ENCODE measurements around the gene DNAH6. TPM values are rescaled to one million over a fixed set of nuclear protein-coding genes. Genes with fewer than 3 reads are reported as not detected.

Gene DNAH6
- total RNA-seq, 1 experiment from 2014 or later = 0.26 TPM

DNA sequence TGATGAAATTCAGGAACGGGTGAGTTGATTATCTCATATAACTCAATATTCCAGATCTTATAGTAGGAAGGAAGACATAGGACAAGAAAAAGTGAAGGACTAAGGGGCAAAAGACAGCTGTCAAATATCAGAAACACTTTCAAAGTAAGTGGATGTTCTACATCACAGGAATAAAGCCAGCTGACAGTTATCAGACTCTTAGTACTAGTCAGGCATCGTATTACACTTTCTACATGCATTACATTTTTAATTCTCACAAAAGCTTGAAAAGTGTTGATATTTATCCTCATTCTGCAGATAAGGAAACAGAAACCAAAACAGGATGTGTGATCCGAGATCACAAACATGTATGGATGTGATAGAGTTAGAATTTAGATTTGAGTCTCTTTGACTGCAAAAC lies 63.4 kb downstream of the DNAH6 start:
- whole genome bisulfite sequencing (ENCODE audit: extremely low coverage, insufficient read length, low lambda C conversion rate) = no CpG with 5 or more reads among the region's 3 CpGs

More for the DNA sequence above, 63.4 kb downstream of the DNAH6 start:
- no peak overlapping the region for H3K56ac ChIP-seq (ENCODE audit: insufficient read length, low read depth, low read length)
- no peak overlapping the region for H4K91ac ChIP-seq (ENCODE audit: insufficient read length, low read depth, low read length)
- no peak overlapping the region for H3K18ac ChIP-seq (ENCODE audit: insufficient read length, low read depth, low read length)
- no peaks in the 10 kb centered on the region for H3K27me3 ChIP-seq (ENCODE audit: insufficient read depth, low read length)
- H3K4ac ChIP-seq (ENCODE audit: low read depth, low read length) = no peak overlapping the region
- no peak overlapping the region for H2BK15ac ChIP-seq (ENCODE audit: low read depth, low read length)
- H3K4me3 Mint-ChIP-seq = no peak overlapping the region
- no peaks in the 10 kb centered on the region for H4K20me1 ChIP-seq (ENCODE audit: control insufficient read depth, insufficient read depth, insufficient read length)
- H3K14ac ChIP-seq (ENCODE audit: insufficient read depth, low read length) = no peak overlapping the region
- no peak overlapping the region for H2BK120ac ChIP-seq (ENCODE audit: low read depth, low read length, poor library complexity, severe bottlenecking)
- no peak overlapping the region for H2BK5ac ChIP-seq (ENCODE audit: insufficient read length, low read length)
- H3K23ac ChIP-seq (ENCODE audit: insufficient read length, low read depth, low read length) = no peak overlapping the region
- H4K5ac ChIP-seq (ENCODE audit: insufficient read length, low read depth, low read length) = no peak overlapping the region
- H3K4me1 ChIP-seq (ENCODE audit: insufficient read depth, low read length) = no peaks in the 10 kb centered on the region
- H3K79me1 ChIP-seq (ENCODE audit: insufficient read depth, low read depth, low read length, poor library complexity, severe bottlenecking) = no peaks in the 10 kb centered on the region
- H2AFZ ChIP-seq (ENCODE audit: low read length) = no peak overlapping the region
- H3K23me2 ChIP-seq (ENCODE audit: insufficient read length, low read depth, low read length, poor library complexity, severe bottlenecking) = no peaks in the 10 kb centered on the region
- H3K36me3 Mint-ChIP-seq (ENCODE audit: insufficient read depth in 1 of 3, low read depth in 3 of 3) = no peaks in the 10 kb centered on the region
- no peaks in the 10 kb centered on the region for H3K9me3 Mint-ChIP-seq
- H3K27ac ChIP-seq (ENCODE audit: insufficient read length, low read depth, low read length) = no peak overlapping the region
- H3T11ph ChIP-seq (ENCODE audit: low read length) = no peak overlapping the region
- no peak overlapping the region for H3K27ac Mint-ChIP-seq
- TF ChIP-seq, protein P1, sequence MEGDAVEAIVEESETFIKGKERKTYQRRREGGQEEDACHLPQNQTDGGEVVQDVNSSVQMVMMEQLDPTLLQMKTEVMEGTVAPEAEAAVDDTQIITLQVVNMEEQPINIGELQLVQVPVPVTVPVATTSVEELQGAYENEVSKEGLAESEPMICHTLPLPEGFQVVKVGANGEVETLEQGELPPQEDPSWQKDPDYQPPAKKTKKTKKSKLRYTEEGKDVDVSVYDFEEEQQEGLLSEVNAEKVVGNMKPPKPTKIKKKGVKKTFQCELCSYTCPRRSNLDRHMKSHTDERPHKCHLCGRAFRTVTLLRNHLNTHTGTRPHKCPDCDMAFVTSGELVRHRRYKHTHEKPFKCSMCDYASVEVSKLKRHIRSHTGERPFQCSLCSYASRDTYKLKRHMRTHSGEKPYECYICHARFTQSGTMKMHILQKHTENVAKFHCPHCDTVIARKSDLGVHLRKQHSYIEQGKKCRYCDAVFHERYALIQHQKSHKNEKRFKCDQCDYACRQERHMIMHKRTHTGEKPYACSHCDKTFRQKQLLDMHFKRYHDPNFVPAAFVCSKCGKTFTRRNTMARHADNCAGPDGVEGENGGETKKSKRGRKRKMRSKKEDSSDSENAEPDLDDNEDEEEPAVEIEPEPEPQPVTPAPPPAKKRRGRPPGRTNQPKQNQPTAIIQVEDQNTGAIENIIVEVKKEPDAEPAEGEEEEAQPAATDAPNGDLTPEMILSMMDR (conservative IDR thresholded peaks at IDR 0.05) = no peak
- no peaks in the 10 kb centered on the region for H3K79me2 ChIP-seq (ENCODE audit: insufficient read depth, low read length)
- no peak overlapping the region for H3K9ac ChIP-seq (ENCODE audit: extremely low read depth, insufficient read length, low read length)
- no peak overlapping the region for H2AK5ac ChIP-seq (ENCODE audit: insufficient read length, low read length)
- no peak overlapping the region for H2BK12ac ChIP-seq (ENCODE audit: insufficient read length, low read depth, low read length)
- no peak overlapping the region for H3K4me2 ChIP-seq (ENCODE audit: insufficient read depth, insufficient read length, low read length)
- no peak for DNase-seq
- H2BK20ac ChIP-seq (ENCODE audit: low read depth, low read length, poor library complexity, severe bottlenecking) = no peak overlapping the region
- no peak overlapping the region for H4K8ac ChIP-seq (replicated peaks; ENCODE audit: insufficient read length, low read depth, low read length)
- H3K4me1 Mint-ChIP-seq = no peaks in the 10 kb centered on the region
- H3K9me3 ChIP-seq (ENCODE audit: control insufficient read depth, low read depth, low read length) = no peaks in the 10 kb centered on the region
- H3K27me3 Mint-ChIP-seq (ENCODE audit: low read depth) = no peaks in the 10 kb centered on the region; the same call in 1 of the 2 replicates
